GM21526 (cell line): ENCODE results near the gene ANKRD18A.

Source experiments
- ATAC-seq: cut with Tn5 transposase; IDR thresholded peaks from one replicate; pipeline ENCODE4 v1.9.1; 2021; ENCODE audit warnings: moderate library complexity; ENCODE audit not compliant: unreplicated experiment, low FRiP score

The ANKRD18A gene

DNA sequence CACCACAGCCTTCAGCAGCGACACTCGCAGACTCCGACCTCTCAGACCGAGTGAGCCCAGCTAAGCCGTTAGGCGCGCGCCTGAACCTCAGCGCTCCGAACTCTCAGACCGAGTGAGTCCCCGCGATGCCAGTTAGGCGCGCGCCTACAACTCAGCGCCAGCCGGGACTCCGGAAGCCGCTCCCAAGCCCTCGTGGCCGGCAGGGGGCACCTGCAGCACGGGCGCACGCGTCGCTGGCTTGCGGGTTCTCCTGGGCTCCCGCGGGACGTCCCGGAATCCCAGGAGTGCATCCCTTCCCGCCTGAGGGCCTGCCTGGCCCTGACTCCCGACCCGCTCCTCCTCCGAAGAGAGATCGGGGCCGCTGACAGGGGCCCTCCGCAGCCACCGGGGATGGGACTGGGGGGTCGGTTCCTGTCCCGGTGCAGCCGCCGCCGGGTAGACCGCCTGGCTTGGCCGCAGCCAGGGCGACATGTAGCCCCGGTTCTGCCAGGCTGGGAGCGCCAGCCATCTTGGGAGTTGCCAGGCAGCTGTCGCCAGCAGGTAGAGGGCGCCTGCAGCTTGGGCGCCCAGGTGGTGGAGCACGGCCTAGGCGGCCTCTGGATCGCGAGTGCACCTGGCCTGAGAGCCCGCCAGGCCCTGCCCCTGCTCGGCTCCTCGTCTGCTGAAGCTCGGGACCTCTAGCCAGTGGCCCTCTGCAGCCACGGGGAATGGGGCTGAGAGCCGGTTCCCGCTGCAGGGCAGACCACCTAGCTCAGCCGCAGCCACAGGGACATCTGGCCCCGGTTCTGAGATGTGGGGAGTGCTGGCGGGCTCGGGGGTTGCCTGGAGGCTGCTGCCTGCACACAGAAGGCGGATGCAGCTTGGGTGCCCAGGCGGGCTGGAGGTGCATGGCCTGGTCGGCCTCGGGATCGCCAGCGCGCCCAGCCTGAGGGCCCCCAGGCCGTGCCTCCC is at the start of gene ANKRD18A:
ANKRD18A (minus strand) TSS at position 114 of the 951 bp plus-strand sequence. CDS start 311 bp downstream, outside the sequence.
- ATAC-seq: peak; percentile 71

DNA sequence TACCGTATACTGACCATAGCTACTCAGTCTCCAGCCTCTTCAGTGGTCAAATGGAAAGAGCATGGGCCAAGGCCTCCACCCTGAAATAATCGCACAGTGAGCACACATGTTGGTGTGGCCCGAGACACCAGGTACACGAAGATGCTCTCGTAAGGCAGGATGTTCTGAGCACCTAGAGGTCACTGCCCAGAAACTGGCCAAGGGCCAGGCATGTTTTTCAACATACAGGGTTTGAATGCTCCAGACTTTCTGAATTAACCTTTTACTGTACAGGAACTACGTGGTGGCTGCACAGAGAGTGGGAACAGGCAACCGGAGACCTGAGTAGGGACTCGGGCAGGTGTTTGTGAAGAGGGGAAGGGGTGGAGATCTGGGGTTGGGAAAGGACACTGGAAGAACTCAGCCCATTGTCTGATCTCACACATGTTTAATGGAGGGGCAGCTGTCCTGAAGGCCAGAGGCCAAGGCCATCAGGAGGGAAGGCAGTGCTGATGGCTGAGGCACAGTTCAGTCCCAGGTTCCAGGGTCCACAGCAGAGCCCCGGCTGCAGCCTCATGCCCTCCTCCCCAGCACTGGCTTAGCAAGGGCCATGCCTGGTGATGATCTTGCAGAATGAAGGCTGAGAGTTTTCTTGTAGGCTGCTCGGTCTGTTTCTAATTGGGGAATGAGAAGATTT is 48.5 kb upstream of the ANKRD18A start:
- no peak for ATAC-seq

DNA sequence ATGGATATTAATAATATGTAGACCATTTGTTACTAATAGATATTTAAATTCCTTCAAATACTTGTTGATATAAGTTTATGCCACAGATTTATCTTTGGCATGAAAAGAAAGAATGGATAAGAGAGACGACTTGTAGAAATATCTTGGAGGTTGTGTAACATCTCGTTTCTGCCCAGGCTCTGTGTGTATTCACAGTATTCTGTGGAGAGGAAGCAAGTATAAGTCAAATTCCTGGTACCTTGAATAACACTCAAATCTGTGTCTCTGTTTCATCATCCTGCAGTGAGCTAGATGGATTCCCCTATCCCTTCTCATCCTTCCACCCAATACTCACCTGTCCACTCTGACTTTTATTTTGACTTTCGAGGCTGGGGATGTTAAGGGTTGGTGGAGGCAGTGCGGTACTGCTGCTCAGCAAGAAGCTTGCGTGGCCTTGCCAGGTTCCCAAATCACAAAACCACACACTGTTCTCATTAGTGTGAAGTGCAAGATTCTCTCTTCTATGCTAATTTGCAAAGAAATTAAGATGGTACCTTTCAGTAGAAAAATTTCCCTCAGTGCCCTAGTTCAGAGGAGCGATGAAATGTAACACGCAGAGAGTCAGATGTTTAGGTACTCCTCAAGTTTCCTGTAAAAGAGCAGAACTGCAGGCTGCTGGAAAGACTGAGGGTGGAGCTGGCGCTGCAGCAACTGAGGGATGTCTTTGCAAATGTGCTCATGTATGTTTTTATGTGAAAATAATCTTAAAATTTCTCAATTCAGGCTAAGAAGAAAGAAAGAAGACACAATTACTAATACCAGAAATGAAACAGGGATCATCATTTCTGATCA is 42.6 kb upstream of the ANKRD18A start:
- ATAC-seq: no peak

DNA sequence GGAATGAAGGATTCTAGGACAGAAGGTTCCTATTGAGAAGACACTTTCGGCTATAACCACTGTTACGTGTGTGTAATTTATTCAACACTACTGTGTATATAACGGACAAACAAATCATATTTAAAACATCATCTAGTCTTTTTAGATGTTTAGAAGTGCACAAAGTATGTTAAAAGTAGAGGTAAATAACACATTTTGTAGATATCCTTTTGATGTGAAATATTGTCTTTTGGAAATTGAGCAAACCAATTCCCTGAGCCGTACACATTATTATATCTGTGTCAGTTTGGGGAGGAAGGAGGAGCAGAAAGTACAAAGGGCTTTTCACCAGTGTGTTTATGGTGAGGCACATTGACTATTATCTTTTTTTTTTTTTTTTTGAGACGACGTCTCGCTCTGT is 39.1 kb upstream of the ANKRD18A start:
- no peak for ATAC-seq

DNA sequence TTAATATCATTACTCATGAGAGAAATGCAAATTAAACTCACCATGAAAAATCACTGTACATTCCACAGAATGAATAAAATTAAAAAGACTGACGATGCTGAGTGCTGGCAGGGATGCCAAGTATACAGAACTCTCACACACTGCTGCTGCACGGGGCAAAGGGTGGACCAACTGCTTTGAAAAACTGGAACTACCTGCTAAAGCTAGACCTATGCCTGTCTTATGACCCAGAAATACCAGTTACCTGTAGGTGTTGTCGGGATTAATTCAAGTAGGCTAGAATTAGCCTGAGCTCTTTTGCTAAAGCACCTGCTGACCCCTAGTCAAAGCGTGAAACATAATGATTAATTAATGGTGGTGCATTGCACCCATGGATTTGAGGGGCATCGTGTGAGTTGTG is 36.5 kb upstream of the ANKRD18A start:
- no peak for ATAC-seq

DNA sequence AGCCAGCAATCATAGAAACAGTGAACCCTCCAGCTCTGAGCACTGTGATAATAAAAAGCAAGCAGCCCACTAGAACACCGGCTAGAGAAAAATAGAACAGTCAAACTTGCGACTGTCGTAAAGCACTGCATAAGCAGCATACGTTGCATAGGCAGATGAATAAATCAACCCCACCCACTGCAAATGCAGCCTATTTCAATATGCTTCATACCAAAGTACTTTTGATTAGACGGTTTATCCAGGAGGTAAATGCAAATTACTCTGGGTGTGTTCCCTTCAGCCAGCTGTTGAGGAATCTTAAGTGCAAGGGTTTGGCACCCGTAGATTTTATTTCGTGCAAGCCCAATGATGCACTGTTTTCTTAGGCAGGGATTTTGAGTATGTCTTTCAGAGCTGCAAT is 32.1 kb upstream of the ANKRD18A start:
- ATAC-seq: no peak

DNA sequence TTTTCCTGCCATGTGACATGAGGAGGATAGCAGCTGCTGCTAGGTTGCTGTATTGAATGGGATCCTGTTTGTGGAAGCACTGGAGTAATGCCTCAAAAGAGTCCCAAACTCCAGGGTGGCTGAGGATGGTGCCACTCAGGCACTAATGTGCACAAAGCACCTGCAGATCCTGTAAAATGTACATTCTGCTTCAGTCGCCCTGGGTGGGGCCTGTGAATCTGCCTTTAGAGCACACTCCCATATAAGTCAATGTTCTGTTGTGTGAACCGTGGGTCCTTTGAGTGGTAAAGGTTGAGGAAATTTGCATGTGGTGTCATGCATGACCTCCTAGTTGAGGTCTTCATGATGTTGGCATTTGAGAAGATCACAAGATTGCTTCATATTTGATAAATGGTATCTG is 31.6 kb upstream of the ANKRD18A start:
- no peak for ATAC-seq

DNA sequence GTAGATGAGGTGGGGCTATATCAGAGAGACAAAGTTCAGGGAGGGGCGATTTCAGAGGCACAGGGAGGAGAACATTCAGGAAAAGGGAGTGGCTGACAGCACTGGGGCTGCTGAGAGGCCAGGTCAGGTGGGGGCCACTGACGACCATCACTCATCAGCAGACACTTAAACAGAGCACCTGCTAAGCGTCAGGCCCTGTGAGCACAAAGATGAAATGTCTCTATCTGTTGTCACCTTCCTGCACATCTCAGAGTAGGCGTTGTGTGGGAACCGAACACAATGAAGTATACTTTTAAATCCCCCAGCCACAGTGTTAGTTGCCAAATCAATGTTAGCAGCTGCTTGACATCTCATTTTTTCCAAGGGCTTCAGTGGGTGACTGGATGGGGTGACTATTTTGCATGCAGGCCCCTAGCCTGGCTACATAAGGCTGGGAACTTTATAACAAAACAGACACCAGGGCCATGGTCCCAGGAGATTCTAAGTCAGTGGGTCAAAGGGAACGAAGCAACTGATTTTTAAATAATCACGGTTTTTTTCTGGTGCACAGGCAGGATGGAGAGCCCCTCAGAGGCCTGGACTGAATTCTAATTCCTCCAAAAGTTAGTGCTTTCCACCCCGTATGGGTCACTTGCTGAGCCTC is 31.1 kb upstream of the ANKRD18A start:
- no peak for ATAC-seq

DNA sequence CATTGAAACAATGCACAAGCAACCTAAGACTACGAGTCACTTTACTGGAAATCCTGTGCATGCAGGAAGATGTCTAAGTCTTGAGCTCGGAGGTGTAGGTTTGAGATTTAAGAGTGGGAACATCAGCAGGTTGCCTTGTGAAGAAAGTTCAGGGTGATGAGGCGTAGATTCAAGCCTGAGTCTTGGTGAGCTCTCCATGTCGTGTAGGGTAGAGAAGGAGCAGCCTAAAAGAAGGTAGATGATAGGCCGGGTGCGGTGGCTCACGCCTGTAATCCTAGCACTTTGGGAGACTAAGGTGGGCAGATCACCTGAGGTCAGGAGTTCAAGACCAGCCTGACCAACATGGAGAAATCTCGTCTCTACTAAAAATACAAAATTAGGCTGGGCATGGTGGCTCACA is 30.2 kb upstream of the ANKRD18A start:
- ATAC-seq: no peak

DNA sequence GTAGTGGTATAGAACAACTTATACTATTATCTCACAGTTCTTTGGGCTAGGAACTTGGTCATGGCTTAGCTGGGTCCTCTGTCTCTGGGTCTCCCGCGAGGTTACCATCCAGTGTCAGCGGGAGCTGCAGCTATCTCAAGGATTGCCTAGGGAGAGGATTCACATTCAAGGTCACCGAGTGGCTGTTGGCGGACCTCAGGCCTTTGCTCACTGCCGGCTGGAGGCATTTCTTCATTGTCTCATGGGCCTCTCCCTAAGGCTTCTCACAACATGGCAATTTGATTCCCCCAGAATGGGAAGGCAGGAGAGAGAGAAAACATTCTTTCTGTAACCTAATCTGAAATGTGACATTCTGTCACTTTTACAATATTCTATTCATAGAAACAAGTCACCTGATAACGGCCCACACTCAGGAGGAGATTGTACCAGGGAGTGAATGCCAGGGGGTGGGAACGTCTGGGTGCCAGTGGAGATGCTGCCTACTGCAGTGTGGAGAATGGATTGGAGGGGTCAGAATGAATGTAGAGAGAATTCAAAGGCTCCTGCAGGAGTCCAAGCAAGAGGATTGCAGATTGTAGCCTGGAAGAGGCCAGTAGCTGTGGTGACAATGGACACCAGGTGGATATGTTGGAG is 29.5 kb upstream of the ANKRD18A start:
- no peak for ATAC-seq

DNA sequence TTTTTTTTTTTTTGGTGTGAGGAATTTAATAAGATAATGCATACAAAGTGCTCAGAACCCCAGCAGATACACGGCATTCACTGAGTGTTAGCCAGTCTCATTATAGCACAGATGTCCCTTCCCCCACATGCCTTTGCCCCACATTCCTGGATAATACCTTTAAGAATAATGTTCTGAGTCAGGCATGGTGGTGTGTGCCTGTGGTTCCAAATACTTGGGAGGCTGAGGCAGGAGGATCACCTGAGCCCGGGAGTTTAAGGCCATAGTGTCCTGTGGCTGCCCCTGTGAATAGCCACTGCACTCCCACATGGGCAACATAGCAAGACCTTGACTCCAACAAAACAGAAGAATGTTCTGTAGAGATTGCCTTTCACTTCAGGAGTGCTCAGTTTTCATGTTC is 24.2 kb upstream of the ANKRD18A start:
- no peak for ATAC-seq

DNA sequence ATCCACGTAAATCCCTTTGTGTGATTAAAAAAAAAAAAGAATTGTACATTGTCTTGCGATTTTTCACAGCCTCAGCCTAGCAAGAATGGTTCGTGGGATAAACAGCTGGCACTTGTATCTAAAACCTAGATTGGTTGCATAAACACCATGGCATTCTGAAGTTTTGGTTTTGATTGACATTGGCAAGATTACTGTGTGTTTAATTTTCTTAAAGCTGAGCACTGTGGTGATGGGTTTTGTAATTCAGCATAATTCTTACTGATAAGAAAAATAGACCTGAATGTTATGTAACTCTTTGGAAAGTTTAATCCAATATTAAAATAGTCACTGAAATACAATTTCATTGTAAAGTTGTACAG is 23.4 kb upstream of the ANKRD18A start:
- no peak for ATAC-seq

DNA sequence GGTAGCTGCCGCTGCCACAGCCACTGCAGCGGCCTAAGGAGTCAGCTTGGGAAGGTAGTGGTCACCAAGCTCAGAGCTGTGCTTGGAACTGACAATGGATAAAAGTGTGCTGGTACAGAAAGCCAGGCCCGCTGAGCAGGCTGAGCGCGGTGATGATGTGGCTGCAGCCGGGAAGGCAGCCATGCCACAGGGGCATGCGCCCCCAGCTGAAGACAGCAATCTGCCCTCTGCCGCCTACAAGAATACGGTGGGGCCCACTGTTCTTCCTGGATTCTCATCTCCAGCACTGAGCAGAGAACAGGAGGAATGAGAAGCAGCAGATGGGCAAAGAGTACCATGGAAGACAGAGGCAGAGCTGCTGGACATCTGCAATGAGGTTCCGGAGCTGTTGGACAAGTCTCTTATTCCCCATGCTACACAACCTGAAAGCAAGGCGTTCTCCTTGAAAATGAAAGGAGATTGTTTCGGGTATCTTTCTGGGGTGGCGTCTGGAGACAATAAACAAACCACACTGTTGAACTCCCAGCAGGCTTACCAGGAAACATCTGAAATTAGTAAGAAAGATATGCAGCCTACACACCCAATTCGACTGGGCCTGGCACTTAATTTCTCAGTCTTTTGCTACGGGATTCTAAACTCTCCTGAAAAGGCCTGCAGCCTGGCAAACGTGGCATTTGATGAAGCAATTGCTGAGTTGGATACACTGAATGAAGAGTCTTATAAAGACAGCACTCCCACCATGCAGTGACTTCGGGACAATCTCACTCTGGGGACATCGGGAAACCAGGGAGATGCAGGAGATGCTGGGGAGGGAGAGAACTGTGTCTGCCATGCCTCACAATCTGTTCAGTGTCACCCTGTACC is 22.8 kb upstream of the ANKRD18A start:
- ATAC-seq: no peak

DNA sequence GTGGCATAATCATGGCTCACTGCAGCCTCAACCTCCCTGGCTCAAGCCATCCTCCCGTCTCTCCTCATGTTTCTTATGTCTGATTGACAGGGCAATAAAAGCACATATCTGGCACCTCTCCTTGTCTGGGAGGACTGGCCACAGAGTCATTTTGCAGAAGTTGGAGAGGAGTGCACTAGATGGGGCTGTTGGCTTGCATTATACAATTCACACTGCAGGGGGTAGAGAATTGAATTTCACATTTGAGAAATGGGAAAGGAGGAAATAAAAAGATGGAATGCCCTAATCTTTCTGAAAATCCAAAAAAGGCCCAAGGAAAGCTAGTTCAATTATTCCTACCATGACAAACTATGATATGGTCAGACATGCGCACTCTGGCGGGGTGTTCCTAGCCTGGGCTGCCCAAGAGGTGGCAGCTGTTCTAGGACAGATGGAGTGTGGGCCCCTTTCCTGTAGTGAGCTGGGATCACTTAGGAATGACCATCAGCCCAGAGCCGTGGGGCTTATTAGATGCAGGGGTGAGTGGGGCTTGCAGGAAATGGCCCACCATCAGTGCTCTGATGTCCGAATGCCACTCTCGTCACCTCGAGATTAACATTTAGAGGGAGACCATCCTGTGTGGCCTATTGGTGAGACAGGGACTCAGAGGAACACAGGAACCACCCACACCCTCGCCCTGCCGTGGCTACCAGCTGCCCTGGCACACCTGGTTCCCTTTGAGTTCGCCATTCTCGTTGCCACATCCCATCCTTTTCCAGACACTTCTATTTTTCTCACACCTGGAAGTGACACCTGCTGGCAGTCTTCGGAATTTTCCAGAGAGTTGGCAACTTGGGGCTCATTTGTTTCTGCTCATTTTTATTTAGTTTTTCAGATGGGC is 21.8 kb upstream of the ANKRD18A start:
- ATAC-seq: no peak

DNA sequence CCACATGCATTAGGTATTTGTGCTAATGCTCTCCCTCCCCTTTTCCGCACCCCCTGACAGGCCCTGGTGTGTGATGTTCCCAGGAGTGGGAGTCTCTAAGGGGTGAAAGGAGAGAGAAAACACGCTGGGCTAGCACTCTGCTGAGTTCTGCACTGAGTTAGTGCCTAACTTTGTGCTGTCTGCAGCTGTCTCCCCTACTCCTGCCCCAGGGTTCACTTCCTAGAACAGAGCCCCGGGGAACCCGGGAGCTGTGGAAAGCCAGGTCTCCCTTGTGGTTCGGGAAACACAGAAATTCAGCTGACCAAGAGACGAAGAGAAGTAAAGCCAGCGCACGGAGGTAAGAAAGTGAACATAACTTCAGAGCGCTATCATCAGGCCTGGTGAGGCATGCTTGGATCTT is 20.7 kb upstream of the ANKRD18A start:
- ATAC-seq: no peak

DNA sequence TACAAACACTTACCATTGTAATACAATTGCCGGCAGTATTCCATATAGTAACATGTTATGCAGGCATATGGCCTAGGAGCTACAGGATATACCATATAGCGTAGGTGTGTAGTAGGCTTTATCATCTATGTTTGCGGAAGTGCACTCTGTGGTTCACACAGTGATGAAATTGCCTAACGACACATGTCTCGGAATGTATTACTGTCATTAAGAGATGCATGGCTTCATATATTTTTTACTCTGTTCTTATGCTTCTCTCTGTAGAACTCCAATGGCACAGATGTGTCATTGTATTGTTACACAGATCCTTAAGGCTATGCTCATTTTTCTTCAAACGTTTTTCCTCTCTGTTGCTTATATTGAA is 19.2 kb upstream of the ANKRD18A start:
- ATAC-seq: no peak

DNA sequence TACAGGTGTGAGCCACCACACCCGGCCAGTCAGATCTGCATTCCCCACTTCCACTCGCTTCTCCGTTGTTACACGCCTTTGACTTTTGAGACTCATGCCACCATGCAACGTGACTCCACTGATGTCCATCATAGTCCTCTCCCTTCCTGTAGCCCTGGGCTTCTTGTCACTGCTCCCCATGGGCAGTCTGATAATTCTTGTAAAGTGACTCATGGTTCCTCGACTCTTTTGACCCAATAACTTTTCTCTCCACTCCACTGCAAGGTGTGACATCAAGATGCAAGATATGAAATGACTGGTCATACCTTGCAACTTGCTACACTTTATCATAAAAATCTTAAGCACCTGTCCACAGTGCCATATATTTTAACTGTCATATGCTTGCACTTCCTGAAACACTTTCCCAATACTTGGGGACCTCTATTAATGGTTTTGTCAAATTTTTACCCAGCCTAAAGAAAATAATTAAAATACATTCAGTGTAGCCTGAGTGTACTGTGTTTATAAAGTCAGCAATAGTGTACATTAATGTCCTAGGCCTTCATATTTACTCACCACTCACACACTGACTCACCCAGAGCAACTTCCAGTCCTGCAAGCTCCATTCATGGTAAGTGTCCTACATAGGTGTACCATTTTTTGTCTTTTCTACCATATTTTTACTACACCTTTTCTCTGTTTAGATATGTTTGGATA is 18.6 kb upstream of the ANKRD18A start:
- no peak for ATAC-seq

DNA sequence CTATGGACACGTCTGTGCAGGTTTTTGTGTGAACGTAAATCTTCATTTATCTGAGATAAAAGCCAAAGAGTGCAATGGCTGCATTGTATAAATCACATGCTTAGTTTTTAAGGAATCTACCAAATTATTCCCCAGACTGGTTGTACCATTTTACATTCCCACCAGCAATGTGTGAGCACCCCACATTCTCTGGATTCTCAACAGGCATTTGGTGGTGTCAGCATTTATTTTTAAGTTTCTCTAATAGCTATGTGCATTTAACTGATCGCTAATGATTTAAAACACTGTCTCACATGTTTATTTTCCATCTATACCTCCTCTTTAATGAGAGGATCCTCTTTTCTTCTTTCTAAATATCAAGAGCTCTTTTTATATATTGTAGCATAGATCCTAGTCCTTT is 13.9 kb upstream of the ANKRD18A start:
- ATAC-seq: no peak
